B cell (primary cell): ENCODE results near the gene RFC1.

Source experiments
- CTCF ChIP-seq: fragments of 200-600 bp; IDR thresholded peaks from one replicate; pipeline ENCODE4 v1.8.0; 2022; ENCODE audit warnings: antibody characterized with exemption, mild to moderate bottlenecking
- EZH2 ChIP-seq: IDR thresholded peaks from 2 replicates; pipeline ENCODE4 v1.6.1; 2012; ENCODE audit warnings: borderline replicate concordance, low read depth, mild to moderate bottlenecking, moderate library complexity, low read length; ENCODE audit not compliant: insufficient read depth, poor library complexity, severe bottlenecking

GRCh38 chr4:39330353-39330752 lies 35.8 kb downstream of the RFC1 start:
- TF ChIP-seq CTCF (no peak), EZH2 (no peak)
